GM12892 (cell line): ENCODE data around the gene MYZAP.

Experiments used
- POLR2A ChIP-seq: IDR thresholded peaks from 2 replicates; pipeline ENCODE4 v1.6.1; 2011; ENCODE audit warnings: low read depth, low read length, control low read depth
- POLR2AphosphoS5 ChIP-seq: IDR thresholded peaks from 2 replicates; pipeline ENCODE4 v1.6.1; 2011; ENCODE audit warnings: low read depth, low read length, control low read depth
- TAF1 ChIP-seq: IDR thresholded peaks from 2 replicates; pipeline ENCODE4 v1.6.1; 2011; ENCODE audit warnings: low read depth, mild to moderate bottlenecking, control low read depth, low read length, borderline replicate concordance

DNA sequence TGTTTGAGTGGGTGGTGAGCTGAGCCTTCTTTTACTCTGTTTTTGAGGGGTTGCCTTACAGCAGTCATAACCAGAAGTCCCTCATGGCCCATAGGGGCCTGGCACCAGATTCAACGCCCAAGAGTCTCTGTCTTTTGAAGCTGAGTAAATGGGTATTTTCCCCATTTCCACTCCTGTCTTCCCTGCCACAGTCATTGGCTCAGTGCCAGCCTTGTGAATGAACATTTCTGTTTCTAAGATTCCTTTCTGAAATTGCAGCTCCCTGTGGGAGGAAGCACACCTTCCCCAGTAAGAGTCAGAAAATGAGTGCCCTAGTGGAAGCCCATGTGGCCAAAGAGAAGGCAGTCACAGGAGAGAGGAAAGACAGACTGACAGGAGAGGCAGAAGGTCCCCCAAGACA, 71.1 kb downstream of the MYZAP start:
- no peak for TF ChIP-seq POLR2A
- no peak for TF ChIP-seq TAF1
- TF ChIP-seq POLR2AphosphoS5: no peak
